ENCODE results near the gene ZNF236.

- TF ChIP-seq CTCF (IDR thresholded peaks at IDR 0.05) (no peak), POLR2A (IDR thresholded peaks at IDR 0.05; ENCODE audit: low read depth) (no peak), POLR2AphosphoS5 (IDR thresholded peaks at IDR 0.05) (no peak)
These were observed 104.9 kb downstream of the ZNF236 start for GRCh38 chr18:76927223-76927725.
